WTC11 (cell line): Measurements from ENCODE around the gene KDF1. TPM values are rescaled to one million over a fixed set of nuclear protein-coding genes. Genes with fewer than 3 reads are reported as not detected.

Experiments used
- ATAC-seq: fragments of 200-7000 bp; cut with Tn5 transposase; 2 replicates; pipeline ENCODE4 v1.10.0; 2021; ENCODE audit warnings: mild to moderate bottlenecking, moderate library complexity
- CTCF ChIA-PET: fragments of 300-600 bp; sonication (Branson Sonifier 250); formaldehyde crosslinking; loops from one replicate; lab custom pipeline; 2021; ENCODE audit warnings: antibody characterized with exemption; lab: Charles Lee
- POLR2A ChIA-PET: fragments of 350-600 bp; sonication (Branson Sonifier 250); formaldehyde crosslinking; loops from one replicate; lab custom pipeline; 2021; ENCODE audit warnings: antibody characterized with exemption; lab: Charles Lee
- DNase-seq: peaks from one replicate; pipeline ENCODE4 v3.0.0; 2021; ENCODE audit warnings: low spot score
- H3K27ac Mint-ChIP-seq: 2 replicates; pipeline ENCODE4 v1.8.0; 2021; ENCODE audit warnings: mixed read lengths
- H3K27me3 Mint-ChIP-seq: 2 replicates; pipeline ENCODE4 v1.8.0; 2021; ENCODE audit warnings: low read depth, mild to moderate bottlenecking, moderate library complexity, mixed read lengths
- H3K36me3 Mint-ChIP-seq: 2 replicates; pipeline ENCODE4 v1.8.0; 2021; ENCODE audit warnings: mixed read lengths
- H3K4me1 Mint-ChIP-seq: 2 replicates; pipeline ENCODE4 v1.8.0; 2022; ENCODE audit warnings: mixed read lengths
- H3K4me3 Mint-ChIP-seq: 2 replicates; pipeline ENCODE4 v1.8.0; 2021; ENCODE audit warnings: mild to moderate bottlenecking, moderate library complexity, mixed read lengths
- H3K9me3 Mint-ChIP-seq: 2 replicates; pipeline ENCODE4 v1.8.0; 2021; ENCODE audit warnings: mixed read lengths
- ATF3 ChIP-seq: sonication (generic); formaldehyde crosslinking; conservative IDR thresholded peaks from 2 replicates; pipeline ENCODE4 v1.8.1; 2022; ENCODE audit warnings: mild to moderate bottlenecking, missing genetic modification reagents
- ESRRA ChIP-seq: sonication (generic); formaldehyde crosslinking; IDR thresholded peaks from 2 replicates; pipeline ENCODE4 v1.8.1; 2022; ENCODE audit warnings: mild to moderate bottlenecking, missing genetic modification reagents, borderline replicate concordance
- ETV6 ChIP-seq: sonication (generic); formaldehyde crosslinking; IDR thresholded peaks from 2 replicates; pipeline ENCODE4 v1.8.1; 2022; ENCODE audit warnings: mild to moderate bottlenecking, missing genetic modification reagents
- GRHL2 ChIP-seq: fragments of 250-450 bp; sonication (Bioruptor Pico); IDR thresholded peaks from 2 replicates; pipeline ENCODE4 v1.8.0; 2022; ENCODE audit warnings: mild to moderate bottlenecking, moderate library complexity; ENCODE audit not compliant: insufficient replicate concordance, severe bottlenecking
- HMGXB4 ChIP-seq: sonication (generic); formaldehyde crosslinking; IDR thresholded peaks from 2 replicates; pipeline ENCODE4 v1.8.1; 2023; ENCODE audit warnings: mild to moderate bottlenecking, moderate library complexity, missing genetic modification reagents
- KAT7 ChIP-seq: sonication (generic); formaldehyde crosslinking; IDR thresholded peaks from 2 replicates; pipeline ENCODE4 v1.8.1; 2023; ENCODE audit warnings: missing genetic modification reagents, mild to moderate bottlenecking, borderline replicate concordance
- MXD4 ChIP-seq: fragments of 250-450 bp; sonication (Bioruptor Pico); IDR thresholded peaks from 2 replicates; pipeline ENCODE4 v1.8.0; 2021; ENCODE audit warnings: mild to moderate bottlenecking, moderate library complexity, borderline replicate concordance
- MYBL2 ChIP-seq: sonication (generic); formaldehyde crosslinking; IDR thresholded peaks from 2 replicates; pipeline ENCODE4 v1.8.1; 2023; ENCODE audit warnings: mild to moderate bottlenecking, moderate library complexity, missing genetic modification reagents
- NFE2L1 ChIP-seq: sonication (generic); formaldehyde crosslinking; IDR thresholded peaks from 2 replicates; pipeline ENCODE4 v1.8.1; 2023; ENCODE audit warnings: missing genetic modification reagents
- NR3C1 ChIP-seq: sonication (generic); formaldehyde crosslinking; conservative IDR thresholded peaks from 2 replicates; pipeline ENCODE4 v1.8.1; 2023; ENCODE audit warnings: low read depth, mild to moderate bottlenecking, missing genetic modification reagents
- PRDM15 ChIP-seq: sonication (generic); formaldehyde crosslinking; IDR thresholded peaks from 2 replicates; pipeline ENCODE4 v1.8.0; 2022; ENCODE audit warnings: missing genetic modification reagents
- SMAD3 ChIP-seq: sonication (generic); formaldehyde crosslinking; IDR thresholded peaks from 2 replicates; pipeline ENCODE4 v1.8.0; 2022; ENCODE audit warnings: missing genetic modification reagents, mild to moderate bottlenecking, borderline replicate concordance
- SMAD4 ChIP-seq: sonication (generic); formaldehyde crosslinking; IDR thresholded peaks from 2 replicates; pipeline ENCODE4 v1.8.0; 2022; ENCODE audit warnings: mild to moderate bottlenecking, missing genetic modification reagents
- STAT6 ChIP-seq: sonication (generic); formaldehyde crosslinking; conservative IDR thresholded peaks from 2 replicates; pipeline ENCODE4 v1.8.1; 2023; ENCODE audit warnings: mild to moderate bottlenecking, low read depth, missing genetic modification reagents, moderate library complexity
- TCF7 ChIP-seq: sonication (generic); formaldehyde crosslinking; IDR thresholded peaks from 2 replicates; pipeline ENCODE4 v1.8.0; 2022; ENCODE audit warnings: mild to moderate bottlenecking, low read depth, missing genetic modification reagents, moderate library complexity
- TEAD4 ChIP-seq: sonication (generic); formaldehyde crosslinking; IDR thresholded peaks from 2 replicates; pipeline ENCODE4 v1.8.0; 2022; ENCODE audit warnings: mild to moderate bottlenecking, missing genetic modification reagents
- ZBTB43 ChIP-seq: sonication (generic); formaldehyde crosslinking; IDR thresholded peaks from 2 replicates; pipeline ENCODE4 v1.8.1; 2023; ENCODE audit warnings: mild to moderate bottlenecking, missing genetic modification reagents
- ZNF317 ChIP-seq: sonication (generic); formaldehyde crosslinking; IDR thresholded peaks from 2 replicates; pipeline ENCODE4 v1.8.1; 2023; ENCODE audit warnings: low read depth, mild to moderate bottlenecking, moderate library complexity, missing genetic modification reagents, borderline replicate concordance
- ZNF423 ChIP-seq: fragments of 250-450 bp; sonication (Bioruptor Pico); IDR thresholded peaks from 2 replicates; pipeline ENCODE4 v2.1.2; 2022; ENCODE audit warnings: mild to moderate bottlenecking, moderate library complexity
- total RNA-seq: library from RNA; stranded (reverse); gene quantifications from 3 replicates; pipeline ENCODE4 v1.2.3, GENCODE V29; 2021

The KDF1 gene
- total RNA-seq, 1 experiment from 2014 or later, result 19.0 TPM

- TF ChIP-seq TCF7 (CRISPR knock-in tag) (no peak), PRDM15 (no peak), ATF3 (CRISPR knock-in tag) (no peak), NR3C1 (CRISPR knock-in tag) (no peak), STAT6 (CRISPR knock-in tag) (no peak), MXD4 (no peak), SMAD4 (no peak), KAT7 (CRISPR knock-in tag) (no peak), ZBTB43 (no peak)
- ATAC-seq (no peak), DNase-seq (no peak)
- Mint-ChIP-seq H3K4me3 (peak overlapping the region; percentile 81), H3K27ac (peak overlapping the region; percentile 97), H3K4me1 (peaks cover 83% of the 10 kb centered on the region), H3K9me3 (no peaks in the 10 kb centered on the region), H3K36me3 (peaks cover 39% of the 10 kb centered on the region), H3K27me3 (no peaks in the 10 kb centered on the region)
- CTCF ChIA-PET, result interaction anchor here (0.5 to 9.2 kb wide), 31 partner anchors 10 to 717 kb away, joined by 3 to 190 read pairs (median 4); partner anchors contain the start of genes KDF1 and TENT5B
- POLR2A ChIA-PET, result interaction anchor here (0.9 to 5.5 kb wide), 8 partner anchors 8 to 72 kb away, joined by 3 to 83 read pairs (median 8); partner anchors contain the start of gene TENT5B
Observed at GRCh38 chr1:26998429-26999300, 38.4 kb upstream of the KDF1 start.

- POLR2A ChIA-PET, result interaction anchor here (0.6 to 5.5 kb wide), 7 partner anchors 10 to 65 kb away, joined by 3 to 83 read pairs (median 5); partner anchors contain the start of genes KDF1 and TENT5B
- TF ChIP-seq ETV6 (CRISPR knock-in tag) (no peak), TEAD4 (no peak), NFE2L1 (CRISPR knock-in tag) (no peak), ZNF423 (no peak), MYBL2 (CRISPR knock-in tag) (no peak), SMAD3 (CRISPR knock-in tag) (no peak), ZNF317 (CRISPR knock-in tag) (no peak), ESRRA (CRISPR knock-in tag) (no peak), GRHL2 (CRISPR knock-in tag) (no peak), HMGXB4 (CRISPR knock-in tag) (no peak), PRDM15 (no peak)
- Mint-ChIP-seq H3K27me3 (peaks cover 10% of the 10 kb centered on the region), H3K27ac (peak overlapping the region; percentile 68), H3K4me1 (peaks cover 77% of the 10 kb centered on the region), H3K9me3 (no peaks in the 10 kb centered on the region), H3K4me3 (peak overlapping the region; percentile 81), H3K36me3 (peaks cover 22% of the 10 kb centered on the region)
- CTCF ChIA-PET, result interaction anchor here (0.7 to 9.2 kb wide), 29 partner anchors 8 to 462 kb away, joined by 3 to 190 read pairs (median 5); partner anchors contain the start of genes KDF1 and TENT5B
- ATAC-seq (no peak), DNase-seq (no peak)
Observed at GRCh38 chr1:26996665-26997064, 36.4 kb upstream of the KDF1 start.
